Chondrocyte (in vitro differentiated cells): ENCODE measurements around the gene LMNTD1. TPM values are rescaled to one million over a fixed set of nuclear protein-coding genes. Genes with fewer than 3 reads are reported as not detected.

Experiments
- DNase-seq: peaks from one replicate; pipeline ENCODE4 v3.0.0; 2021; ENCODE audit warnings: mixed read lengths, low spot score
- H3K27ac Mint-ChIP-seq: one replicate; pipeline ENCODE4 v1.8.0; 2021; ENCODE audit warnings: mild to moderate bottlenecking, moderate library complexity, mixed read lengths; ENCODE audit not compliant: unreplicated experiment
- H3K27me3 Mint-ChIP-seq: 2 replicates; pipeline ENCODE4 v1.8.0; 2021; ENCODE audit warnings: low read depth, mixed read lengths
- H3K36me3 Mint-ChIP-seq: 2 replicates; pipeline ENCODE4 v1.8.0; 2021; ENCODE audit warnings: low read depth, mixed read lengths
- H3K4me1 Mint-ChIP-seq: 2 replicates; pipeline ENCODE4 v1.8.0; 2021; ENCODE audit warnings: low read depth, mild to moderate bottlenecking, mixed read lengths
- H3K4me3 Mint-ChIP-seq: one replicate; pipeline ENCODE4 v1.8.0; 2021; ENCODE audit warnings: mild to moderate bottlenecking, moderate library complexity, mixed read lengths; ENCODE audit not compliant: unreplicated experiment
- H3K9me3 Mint-ChIP-seq: 2 replicates; pipeline ENCODE4 v1.8.0; 2021; ENCODE audit warnings: low read depth, mixed read lengths
- CTCF ChIP-seq: fragments of 200-600 bp; sonication (generic); IDR thresholded peaks from 2 replicates; pipeline ENCODE4 v1.5.0; 2021; ENCODE audit warnings: antibody characterized with exemption, mild to moderate bottlenecking, moderate library complexity
- total RNA-seq: library from RNA; stranded (reverse); gene quantifications from 3 replicates; pipeline ENCODE4 v1.2.1, GENCODE V29; 2021

The LMNTD1 gene
- total RNA-seq, 1 donor from 2014 or later, result not detected

- H3K4me1 Mint-ChIP-seq, result no peaks in the 10 kb centered on the region
- H3K27ac Mint-ChIP-seq, result no peak overlapping the region
- H3K36me3 Mint-ChIP-seq, result no peaks in the 10 kb centered on the region
- DNase-seq, result no peak
- no peaks in the 10 kb centered on the region for H3K27me3 Mint-ChIP-seq
- TF ChIP-seq CTCF, result no peak
- peaks cover 12% of the 10 kb centered on the region for H3K9me3 Mint-ChIP-seq
- H3K4me3 Mint-ChIP-seq, result no peak overlapping the region
Measured at GRCh38 chr12:25531502-25532052, 21.5 kb downstream of the LMNTD1 start.

- no peak for DNase-seq
- no peak overlapping the region for H3K4me3 Mint-ChIP-seq
- no peaks in the 10 kb centered on the region for H3K4me1 Mint-ChIP-seq
- H3K27me3 Mint-ChIP-seq, result no peaks in the 10 kb centered on the region
- H3K9me3 Mint-ChIP-seq, result peaks cover 7% of the 10 kb centered on the region
- TF ChIP-seq CTCF, result no peak
- H3K27ac Mint-ChIP-seq, result no peak overlapping the region
- no peaks in the 10 kb centered on the region for H3K36me3 Mint-ChIP-seq
Measured at GRCh38 chr12:25529738-25530137, 23.3 kb downstream of the LMNTD1 start.

GRCh38 chr12:25526778-25527177, 26.3 kb downstream of the LMNTD1 start:
- TF ChIP-seq CTCF, result no peak
- DNase-seq, result no peak
- no peak overlapping the region for H3K27ac Mint-ChIP-seq
- H3K9me3 Mint-ChIP-seq, result no peaks in the 10 kb centered on the region
- no peaks in the 10 kb centered on the region for H3K36me3 Mint-ChIP-seq
- H3K4me1 Mint-ChIP-seq, result no peaks in the 10 kb centered on the region
- H3K4me3 Mint-ChIP-seq, result no peak overlapping the region
- no peaks in the 10 kb centered on the region for H3K27me3 Mint-ChIP-seq

GRCh38 chr12:25524366-25524765, 28.7 kb downstream of the LMNTD1 start:
- no peak for DNase-seq
- TF ChIP-seq CTCF, result no peak
- Mint-ChIP-seq H3K27ac (no peak overlapping the region), H3K27me3 (no peaks in the 10 kb centered on the region), H3K4me3 (no peak overlapping the region), H3K36me3 (no peaks in the 10 kb centered on the region), H3K9me3 (no peaks in the 10 kb centered on the region), H3K4me1 (no peaks in the 10 kb centered on the region)

- H3K4me1 Mint-ChIP-seq, result peaks cover 4% of the 10 kb centered on the region
- no peak for DNase-seq
- no peak for TF ChIP-seq CTCF
- H3K27ac Mint-ChIP-seq, result no peak overlapping the region
- no peaks in the 10 kb centered on the region for H3K27me3 Mint-ChIP-seq
- no peaks in the 10 kb centered on the region for H3K36me3 Mint-ChIP-seq
- no peaks in the 10 kb centered on the region for H3K9me3 Mint-ChIP-seq
- H3K4me3 Mint-ChIP-seq, result no peak overlapping the region
Measured at GRCh38 chr12:25521625-25522256, 31.3 kb downstream of the LMNTD1 start.
